ENCODE measurements around the gene PRRT1B. TPM values are rescaled to one million over a fixed set of nuclear protein-coding genes. Genes with fewer than 3 reads are reported as not detected.

Gene PRRT1B
- not detected for total RNA-seq

DNA sequence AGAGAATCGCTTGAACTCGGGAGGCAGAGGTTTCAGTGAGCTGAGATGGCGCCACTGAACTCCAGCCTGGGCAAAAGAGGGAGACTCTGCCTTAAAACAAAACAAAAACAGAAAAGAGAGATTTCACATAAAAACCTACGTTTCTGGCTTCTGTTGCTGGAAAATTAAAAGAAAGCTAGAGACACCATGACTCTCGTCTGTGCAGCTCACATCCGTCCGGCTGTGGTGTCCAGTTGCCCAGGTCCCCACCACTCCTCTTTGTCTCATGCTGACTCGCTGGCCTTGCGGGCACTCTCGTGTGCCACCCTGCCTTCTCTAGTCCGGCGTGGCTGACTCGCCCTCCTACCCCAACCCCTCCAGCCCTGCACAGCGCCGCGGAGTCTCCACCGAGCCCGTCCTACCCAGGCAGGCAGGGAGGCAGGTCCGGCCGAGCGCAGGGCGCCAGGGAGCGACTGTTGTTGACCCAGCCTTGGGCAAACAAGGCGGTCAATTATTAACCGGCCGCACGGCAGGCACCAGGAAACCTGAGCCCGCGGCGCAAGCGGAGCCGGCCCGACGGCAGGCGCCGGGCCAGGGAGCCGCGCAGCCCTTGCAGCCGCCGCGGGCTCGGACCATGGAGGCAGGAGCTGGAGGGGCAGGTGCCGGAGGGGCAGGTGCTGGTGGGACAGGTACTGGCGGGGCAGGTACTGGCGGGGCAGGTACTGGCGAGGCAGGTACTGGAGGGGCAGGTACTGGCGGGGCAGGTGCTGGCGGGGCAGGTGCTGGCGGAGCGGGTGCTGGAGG, at the start of gene PRRT1B:
Gene PRRT1B, plus strand, starts transcription at position 521 of the 783 bp plus-strand sequence. Its CDS starts 93 bp downstream, at position 614.

GRCh38 chr9:131502781-131503625, 42.3 kb upstream of the PRRT1B start, which contains the start of gene POMT1:
POMT1 (plus strand) TSS chr9:131502918; CDS start chr9:131504219, 1,301 bp downstream.

GRCh38 chr9:131530920-131531832, 14.1 kb upstream of the PRRT1B start, which contains the start of gene UCK1:
UCK1 (minus strand) TSS chr9:131531263; CDS start chr9:131531174, 89 bp downstream.

Other genes starting within 250 kb of the PRRT1B start
- 100 to 1,000 TPM; 230 to 233 TPM for gene PRRC2B, start 151.4 kb upstream of the PRRT1B start, total RNA-seq
- 10 to 100 TPM; 46.2 to 49.5 TPM for gene POMT1, start 42.6 kb upstream of the PRRT1B start, total RNA-seq
- 10 to 100 TPM; 29.1 to 30.2 TPM for gene UCK1, start 14.3 kb upstream of the PRRT1B start, total RNA-seq
- 10 to 100 TPM; 92.9 to 94.0 TPM for gene RAPGEF1, start 194.6 kb downstream of the PRRT1B start, total RNA-seq